Neuron (in vitro differentiated cells): Measurements from ENCODE around the gene HEXD.
A peak's percentile ranks its signal among the peaks of the same experiment; 100 is the strongest.
"Not testable (repeated sequence)": the region's sequence is repeated elsewhere in the genome, so short reads cannot be mapped to it uniquely, and the experiment has no call there.

Source experiments
- H2AFZ ChIP-seq: one replicate; pipeline ENCODE4 v1.6.1; 2013; ENCODE audit warnings: low read depth, mild to moderate bottlenecking, inconsistent platforms, low read length, moderate library complexity
- H3K27me3 ChIP-seq: one replicate; pipeline ENCODE4 v1.6.1; 2013; ENCODE audit warnings: low read length; ENCODE audit not compliant: insufficient read depth
- H3K36me3 ChIP-seq: one replicate; pipeline ENCODE4 v1.6.1; 2013; ENCODE audit warnings: low read length; ENCODE audit not compliant: insufficient read depth
- H3K4me1 ChIP-seq: one replicate; pipeline ENCODE4 v1.6.1; 2013; ENCODE audit warnings: low read length; ENCODE audit not compliant: insufficient read depth
- H3K4me3 ChIP-seq: 2 replicates; pipeline ENCODE4 v1.5.1; 2013; ENCODE audit warnings: mild to moderate bottlenecking, low read length, moderate library complexity
- H3K9me3 ChIP-seq: one replicate; pipeline ENCODE4 v1.6.1; 2013; ENCODE audit warnings: low read length

The HEXD gene

GRCh38 chr17:82408938-82409318 is 9.2 kb upstream of the HEXD start:
- no peaks in the 10 kb centered on the region for H3K27me3 ChIP-seq
- no peak overlapping the region for H2AFZ ChIP-seq
- no peaks in the 10 kb centered on the region for H3K9me3 ChIP-seq
- peaks cover 16% of the 10 kb centered on the region for H3K36me3 ChIP-seq
- no peaks in the 10 kb centered on the region for H3K4me1 ChIP-seq
- no peak overlapping the region for H3K4me3 ChIP-seq

DNA sequence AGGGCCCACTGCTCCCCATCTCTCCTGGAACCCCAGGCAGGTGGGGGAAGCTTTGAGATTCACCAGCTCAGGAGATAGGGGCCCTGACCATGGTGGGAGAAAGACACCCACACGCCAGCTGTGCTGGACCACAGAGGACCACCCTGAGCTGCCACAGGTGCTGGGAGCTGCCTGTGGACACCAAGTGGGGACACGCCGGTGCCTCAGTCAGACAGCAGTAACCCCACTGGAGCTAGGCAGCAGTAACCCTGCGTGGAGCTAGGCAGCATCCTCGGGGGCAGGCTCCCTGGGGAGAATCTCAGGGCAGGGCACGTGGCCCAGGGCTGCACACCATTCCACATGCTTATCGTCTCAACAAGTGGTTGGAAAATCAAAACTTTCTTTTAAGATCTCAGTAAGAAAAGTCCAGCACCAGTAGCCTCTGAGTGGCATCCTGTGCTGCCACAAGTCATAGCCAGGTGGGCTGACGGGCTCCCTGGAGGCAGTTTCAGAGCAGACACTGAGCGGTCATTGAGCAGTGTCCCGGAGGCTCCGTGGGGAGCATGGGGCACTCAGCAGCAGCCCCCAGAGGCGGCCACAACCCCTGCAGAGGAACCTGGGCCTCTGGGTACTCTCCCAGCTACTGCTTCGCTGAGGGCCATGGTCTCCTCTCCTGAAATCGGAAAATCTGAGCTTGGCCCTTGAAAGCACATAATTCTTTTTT is 8.0 kb upstream of the HEXD start:
- Histone ChIP-seq H3K4me1 (peaks cover 2% of the 10 kb centered on the region), H3K27me3 (no peaks in the 10 kb centered on the region), H3K4me3 (no peak overlapping the region), H3K36me3 (peaks cover 12% of the 10 kb centered on the region), H3K9me3 (no peaks in the 10 kb centered on the region), H2AFZ (no peak overlapping the region)

DNA sequence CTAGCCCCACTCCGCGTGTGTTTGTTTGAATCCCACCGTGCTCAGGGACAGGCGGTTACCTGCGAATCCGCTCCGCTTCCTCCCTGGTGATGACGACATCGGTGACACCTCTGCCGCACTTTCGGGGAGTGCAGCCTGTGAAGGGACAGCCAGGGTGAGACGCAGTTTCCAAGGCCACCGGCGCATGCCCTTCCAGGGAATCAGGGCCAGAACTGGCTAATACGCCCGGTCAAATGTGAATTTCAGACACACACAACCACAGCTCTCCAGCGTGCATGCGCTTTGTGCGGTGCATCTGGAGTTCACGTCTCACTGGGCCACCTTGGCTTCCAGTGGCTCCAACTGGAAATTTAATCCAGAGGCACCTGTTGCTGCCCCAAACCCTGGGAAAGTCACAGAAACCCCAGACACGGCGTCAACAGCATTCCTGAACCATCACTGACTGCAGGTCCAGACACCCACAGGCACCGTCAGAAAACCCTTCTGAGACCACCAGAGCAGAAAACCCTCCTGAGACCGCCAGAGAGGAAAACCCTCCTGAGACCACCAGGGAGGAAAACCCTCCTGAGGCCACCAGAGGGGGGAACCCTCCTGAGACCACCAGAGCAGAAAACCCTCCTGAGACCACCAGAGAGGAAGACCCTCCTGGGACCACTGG is 6.6 kb upstream of the HEXD start:
- Histone ChIP-seq H3K4me3 (no peak overlapping the region), H3K9me3 (no peaks in the 10 kb centered on the region), H2AFZ (no peak overlapping the region), H3K36me3 (peaks cover 11% of the 10 kb centered on the region), H3K4me1 (peaks cover 4% of the 10 kb centered on the region), H3K27me3 (no peaks in the 10 kb centered on the region)

GRCh38 chr17:82412081-82412480 is 6.1 kb upstream of the HEXD start:
- not testable (repeated sequence) for H3K4me1 ChIP-seq, H2AFZ ChIP-seq, H3K9me3 ChIP-seq, H3K27me3 ChIP-seq, H3K4me3 ChIP-seq
- H3K36me3 ChIP-seq = peaks cover 11% of the 10 kb centered on the region

DNA sequence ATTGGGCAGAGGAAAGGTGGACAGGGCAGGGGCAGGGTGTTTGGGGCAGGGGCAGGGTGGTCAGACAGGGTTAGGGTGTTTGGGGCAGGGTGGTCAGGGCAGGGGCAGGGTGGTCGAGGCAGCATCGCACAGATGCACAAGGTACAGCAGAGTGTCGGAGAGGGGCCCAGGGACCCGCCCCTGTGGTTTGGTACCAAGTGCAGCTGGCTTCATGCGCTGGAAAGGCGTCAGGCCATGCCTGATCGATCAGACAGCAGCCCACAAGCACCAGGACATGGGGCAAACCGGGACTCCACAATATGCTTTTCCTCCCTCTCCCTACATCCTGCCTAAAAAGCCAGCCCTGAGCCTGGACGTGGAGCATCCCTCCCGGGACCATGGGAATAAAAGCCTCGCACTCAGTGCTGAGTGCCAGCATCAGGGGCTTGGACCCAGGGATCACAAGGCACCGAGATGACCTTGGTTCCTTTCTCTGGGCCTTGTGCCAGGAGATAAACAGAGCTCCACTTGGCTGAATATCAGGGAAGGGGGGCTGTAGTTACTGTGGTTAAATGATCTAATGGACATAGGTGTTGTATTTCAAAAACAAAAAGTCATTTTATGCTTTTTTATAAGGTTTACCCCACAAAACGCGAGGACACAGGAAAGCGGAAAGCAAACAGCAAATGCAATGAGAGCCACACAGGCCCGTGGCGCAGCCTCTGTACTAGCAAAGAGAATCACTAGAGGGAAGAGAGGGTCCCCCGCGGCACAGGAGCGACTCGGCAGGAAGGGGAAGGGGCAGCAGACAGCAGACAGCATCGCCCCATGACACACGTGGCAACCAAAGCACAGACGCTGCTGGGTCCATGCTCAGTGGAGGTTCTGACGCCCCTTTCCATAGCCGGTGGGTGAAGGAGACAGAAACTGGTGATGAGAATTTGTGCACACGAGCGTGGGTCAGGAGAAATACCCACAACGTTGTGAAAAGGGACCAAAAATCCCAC is 5.3 kb upstream of the HEXD start:
- peaks cover 8% of the 10 kb centered on the region for H3K36me3 ChIP-seq
- H2AFZ ChIP-seq = no peak overlapping the region
- no peak overlapping the region for H3K4me3 ChIP-seq
- no peaks in the 10 kb centered on the region for H3K9me3 ChIP-seq
- H3K4me1 ChIP-seq = peaks cover 6% of the 10 kb centered on the region
- no peaks in the 10 kb centered on the region for H3K27me3 ChIP-seq

GRCh38 chr17:82414548-82415281 is 3.4 kb upstream of the HEXD start:
- Histone ChIP-seq H3K4me3 (no peak overlapping the region), H3K36me3 (no peaks in the 10 kb centered on the region), H2AFZ (no peak overlapping the region)

DNA sequence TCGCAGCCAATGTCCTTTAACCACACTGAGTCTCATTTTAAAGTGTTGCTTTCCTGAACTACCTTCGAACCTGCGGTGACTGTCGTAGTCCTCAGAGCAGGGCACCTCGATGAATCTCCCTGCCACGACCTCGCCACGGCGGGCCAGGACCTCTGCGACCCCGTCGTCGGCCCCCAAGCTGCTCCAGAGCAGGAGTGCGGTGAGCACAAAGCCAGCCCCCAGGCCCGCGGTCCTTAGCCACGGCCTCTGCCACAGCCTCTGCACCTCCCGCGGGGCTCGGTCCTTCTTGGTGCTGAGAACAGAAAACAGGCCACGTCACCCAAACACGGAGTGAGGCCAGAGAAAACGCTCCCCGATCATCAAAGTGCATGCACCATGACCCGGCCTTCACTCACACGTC is 2.8 kb upstream of the HEXD start:
- H3K4me1 ChIP-seq = peaks cover 19% of the 10 kb centered on the region
- no peak overlapping the region for H3K4me3 ChIP-seq
- no peaks in the 10 kb centered on the region for H3K9me3 ChIP-seq
- peaks cover 3% of the 10 kb centered on the region for H3K36me3 ChIP-seq
- H3K27me3 ChIP-seq = no peaks in the 10 kb centered on the region
- no peak overlapping the region for H2AFZ ChIP-seq

More at GRCh38 chr17:82414548-82415281, 3.4 kb upstream of the HEXD start:
- Histone ChIP-seq H3K4me1 (peaks cover 18% of the 10 kb centered on the region), H3K9me3 (no peaks in the 10 kb centered on the region), H3K27me3 (no peaks in the 10 kb centered on the region)

- no peak overlapping the region for H3K4me3 ChIP-seq
- H2AFZ ChIP-seq = no peak overlapping the region
- H3K27me3 ChIP-seq = no peaks in the 10 kb centered on the region
- H3K9me3 ChIP-seq = no peaks in the 10 kb centered on the region
- peaks cover 19% of the 10 kb centered on the region for H3K4me1 ChIP-seq
- H3K36me3 ChIP-seq = peaks cover 5% of the 10 kb centered on the region
These were observed 2.4 kb upstream of the HEXD start for GRCh38 chr17:82415786-82416185.

DNA sequence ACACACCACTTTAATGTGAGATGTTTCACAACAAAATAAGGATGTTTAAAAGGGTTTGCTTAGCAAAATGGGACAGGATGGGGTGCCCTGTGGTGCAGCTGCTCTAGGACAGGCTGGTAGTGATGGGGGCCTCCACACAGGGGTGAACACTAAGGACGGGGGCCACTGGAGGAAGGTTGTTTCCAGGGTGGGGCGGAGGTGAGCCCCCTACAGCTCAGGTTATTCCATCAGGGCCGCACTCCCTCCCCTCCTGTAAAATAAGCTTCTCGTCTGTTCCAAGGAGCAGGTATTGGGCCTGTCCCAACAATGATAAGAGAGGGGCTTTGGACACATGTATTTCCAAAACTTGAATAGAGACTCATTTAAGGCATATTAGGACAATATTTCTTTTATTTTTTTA is 1.9 kb upstream of the HEXD start:
- no peak overlapping the region for H3K4me3 ChIP-seq
- H3K27me3 ChIP-seq = no peaks in the 10 kb centered on the region
- no peak overlapping the region for H2AFZ ChIP-seq
- H3K9me3 ChIP-seq = peaks cover 3% of the 10 kb centered on the region
- peaks cover 8% of the 10 kb centered on the region for H3K36me3 ChIP-seq
- peaks cover 19% of the 10 kb centered on the region for H3K4me1 ChIP-seq

- no peaks in the 10 kb centered on the region for H3K27me3 ChIP-seq
- H3K36me3 ChIP-seq = peaks cover 8% of the 10 kb centered on the region
- H3K4me1 ChIP-seq = peaks cover 19% of the 10 kb centered on the region
- H2AFZ ChIP-seq = no peak overlapping the region
- no peak overlapping the region for H3K4me3 ChIP-seq
- H3K9me3 ChIP-seq = peaks cover 3% of the 10 kb centered on the region
These were observed 1.4 kb upstream of the HEXD start for GRCh38 chr17:82416771-82417170.

- Histone ChIP-seq H3K9me3 (peaks cover 6% of the 10 kb centered on the region), H3K36me3 (peaks cover 11% of the 10 kb centered on the region), H2AFZ (no peak overlapping the region), H3K4me1 (peaks cover 19% of the 10 kb centered on the region), H3K27me3 (no peaks in the 10 kb centered on the region), H3K4me3 (peak overlapping the region; percentile 84)
These were observed 1.4 kb downstream of the HEXD start for GRCh38 chr17:82419540-82419939.

- Histone ChIP-seq H3K36me3 (peaks cover 15% of the 10 kb centered on the region), H2AFZ (no peak overlapping the region), H3K4me3 (no peak overlapping the region), H3K27me3 (no peaks in the 10 kb centered on the region), H3K9me3 (peaks cover 6% of the 10 kb centered on the region), H3K4me1 (peaks cover 6% of the 10 kb centered on the region)
These were observed 6.1 kb downstream of the HEXD start for GRCh38 chr17:82424001-82424862.
